ENCODE measurements around the gene CPSF7.
"Not testable (repeated sequence)": the region's sequence is repeated elsewhere in the genome, so short reads cannot be mapped to it uniquely, and the experiment has no call there.

CPSF7 gene

DNA sequence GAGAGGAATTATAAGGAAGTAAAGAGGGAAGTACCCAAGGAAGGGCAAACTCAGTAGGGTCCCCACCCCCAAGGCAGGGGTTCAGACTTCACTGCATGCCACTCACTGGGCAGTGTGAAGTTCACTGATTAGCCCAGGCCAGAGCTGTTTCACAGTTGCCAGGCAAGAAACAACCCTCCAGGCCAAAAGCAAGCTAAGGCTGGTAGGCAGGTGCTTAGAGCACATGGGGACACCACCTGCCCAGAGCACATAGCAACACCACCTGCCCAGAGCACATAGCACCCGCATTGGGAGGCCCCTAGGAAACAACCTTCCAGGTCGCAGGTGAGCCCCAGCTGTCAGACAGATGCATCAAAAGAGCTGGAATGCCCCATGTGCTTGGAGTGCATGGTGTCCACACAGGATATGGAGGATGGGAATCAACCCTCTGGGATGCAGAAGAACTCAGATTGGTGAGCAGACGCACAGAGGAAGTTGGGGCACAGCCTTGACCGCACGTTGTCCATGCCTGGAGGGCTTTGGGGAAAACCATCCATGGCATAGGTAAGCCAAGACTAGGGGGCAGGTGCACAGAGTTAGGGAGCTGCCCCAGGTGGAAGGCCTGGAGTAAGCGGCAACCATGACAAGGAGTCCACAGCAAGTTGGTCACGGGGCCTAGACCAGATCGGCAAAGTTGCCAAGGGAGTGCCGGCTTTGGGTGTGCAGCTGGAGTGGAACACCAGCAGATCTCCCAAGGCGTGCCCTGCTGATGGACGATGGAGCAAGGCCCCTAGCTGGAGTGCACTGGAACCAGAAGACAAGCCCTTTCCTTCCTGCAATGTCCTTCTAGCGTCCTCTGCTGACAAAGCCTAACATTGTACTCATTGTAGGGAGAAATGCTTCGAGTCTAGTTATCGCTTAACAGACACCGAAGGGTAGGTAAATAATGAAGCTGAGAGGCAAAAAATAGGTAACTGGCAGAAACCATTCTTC lies 45.2 kb downstream of the CPSF7 start:
- no peak for DNase-seq (ENCODE audit: low read depth in 1 of 2, low spot score in 1 of 2)

DNA sequence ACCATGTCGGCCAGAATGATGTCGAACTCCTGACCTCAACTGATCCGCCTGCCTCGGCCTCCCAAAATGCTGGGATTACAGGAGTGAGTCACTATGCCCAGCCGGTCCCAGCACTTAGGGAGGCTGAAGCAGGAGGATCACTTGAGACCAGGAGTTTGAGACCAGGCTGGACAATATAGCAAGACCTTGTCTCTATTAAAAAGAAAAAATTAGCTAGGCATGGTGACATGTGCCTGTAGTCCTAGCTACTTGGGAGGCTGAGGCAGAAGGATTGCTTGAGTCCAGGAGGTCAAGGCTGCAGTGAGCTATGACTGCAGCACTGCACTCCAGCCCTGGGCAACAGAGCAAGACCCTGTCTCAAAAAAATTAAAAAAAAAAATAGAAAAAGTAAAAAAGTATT lies 45.9 kb downstream of the CPSF7 start:
- not testable (repeated sequence) for DNase-seq (ENCODE audit: low read depth in 1 of 2, low spot score in 1 of 2)

DNA sequence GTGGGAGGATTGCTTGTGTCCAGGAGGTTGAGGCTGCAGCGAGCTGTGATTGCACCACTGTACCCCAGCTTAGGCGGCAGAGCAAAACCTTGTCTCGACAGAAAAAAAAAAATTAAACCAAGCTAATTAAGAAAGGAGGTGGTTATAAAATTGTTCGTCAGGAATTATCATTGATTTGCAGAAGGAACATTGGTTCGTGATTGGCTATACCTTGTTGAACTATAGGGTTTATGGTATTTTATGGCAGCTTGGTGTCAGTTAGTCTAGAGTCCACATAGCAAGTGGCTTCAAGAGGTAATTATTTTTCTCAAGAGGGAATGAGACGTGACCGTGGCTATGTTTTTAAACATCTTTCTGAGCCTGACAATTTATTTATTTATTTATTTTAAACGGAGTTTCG lies 48.9 kb downstream of the CPSF7 start:
- no peak for DNase-seq (ENCODE audit: low read depth in 1 of 2, low spot score in 1 of 2)

DNA sequence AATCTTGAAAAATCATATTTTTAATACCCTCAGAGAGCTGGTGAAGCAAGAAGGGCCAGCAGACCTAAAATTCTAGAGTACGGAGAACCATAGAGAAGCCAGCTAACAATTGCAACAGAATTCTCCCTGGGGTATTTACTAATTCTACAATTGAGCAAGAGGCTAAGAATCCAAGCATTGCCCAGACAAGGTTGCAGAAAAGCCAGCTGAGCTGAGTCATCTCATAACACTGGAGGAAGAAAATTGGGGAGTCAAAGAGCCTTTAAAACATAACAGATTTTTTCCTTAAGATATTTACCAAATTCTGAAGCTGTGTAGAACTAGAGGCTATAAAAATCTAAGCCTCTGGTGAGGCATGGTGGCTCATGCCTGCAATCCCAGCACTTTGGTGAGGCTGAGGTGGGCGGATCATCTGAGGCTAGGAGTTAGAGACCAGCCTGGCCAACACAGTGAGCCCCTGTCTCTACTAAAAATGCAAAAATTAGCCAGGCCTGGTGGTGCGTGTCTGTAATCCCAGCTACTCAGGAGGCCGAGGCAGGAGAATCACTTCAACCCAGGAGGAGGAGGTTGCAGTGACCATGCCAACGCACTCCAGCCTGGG lies 51.0 kb downstream of the CPSF7 start:
- no peak for DNase-seq (ENCODE audit: low read depth in 1 of 2, low spot score in 1 of 2)

DNA sequence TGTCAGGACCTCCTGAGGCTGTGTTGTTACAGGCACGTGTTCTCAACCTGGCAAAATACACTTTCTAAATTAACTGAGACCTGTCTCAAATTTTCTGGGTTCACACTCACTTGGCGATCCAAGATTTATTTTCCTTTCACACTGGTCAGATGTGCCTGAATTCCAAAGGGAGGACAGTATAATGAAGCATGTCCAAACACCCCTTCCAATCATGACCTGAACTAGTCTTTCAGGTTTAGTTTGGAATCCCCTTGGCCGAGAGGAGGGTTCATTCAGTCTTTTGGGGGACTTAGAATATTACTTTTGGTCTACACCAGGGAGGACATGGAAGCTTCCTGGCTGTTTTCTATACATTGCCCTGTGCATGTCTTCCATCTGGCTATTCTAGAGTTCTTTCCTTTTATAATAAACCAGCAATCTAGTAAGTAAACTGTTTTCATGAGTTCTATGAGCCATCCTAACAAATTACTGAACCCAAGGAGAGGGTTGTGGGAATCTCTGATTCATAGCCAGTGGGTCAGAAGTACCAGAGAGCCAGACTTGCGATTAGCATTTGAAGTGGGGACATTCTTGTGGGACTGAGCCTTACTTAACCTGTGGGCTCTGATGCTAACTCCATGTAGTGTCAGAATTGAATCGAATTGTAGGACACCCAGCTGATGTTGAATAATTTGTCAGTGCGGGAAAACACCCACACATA lies 52.2 kb downstream of the CPSF7 start:
- DNase-seq (ENCODE audit: low read depth in 1 of 2, low spot score in 1 of 2) = no peak

DNA sequence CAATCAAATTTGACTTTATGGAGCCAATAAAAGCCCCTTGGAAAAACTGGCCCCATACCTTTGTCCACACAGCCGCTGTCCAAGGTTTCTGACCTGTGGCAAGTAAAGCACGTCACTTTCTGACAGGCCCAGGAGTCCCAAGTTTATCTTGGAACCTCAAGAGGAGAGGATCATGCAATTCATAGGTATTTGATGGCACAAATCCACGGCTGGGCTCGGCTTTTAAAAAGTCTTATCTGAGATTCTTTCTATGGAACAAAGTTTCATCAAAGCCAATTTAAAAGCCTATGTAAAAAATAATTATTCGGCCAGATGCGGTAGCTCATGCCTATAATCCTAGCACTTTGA lies 54.0 kb downstream of the CPSF7 start:
- DNase-seq (ENCODE audit: low read depth in 1 of 2, low spot score in 1 of 2) = no peak

DNA sequence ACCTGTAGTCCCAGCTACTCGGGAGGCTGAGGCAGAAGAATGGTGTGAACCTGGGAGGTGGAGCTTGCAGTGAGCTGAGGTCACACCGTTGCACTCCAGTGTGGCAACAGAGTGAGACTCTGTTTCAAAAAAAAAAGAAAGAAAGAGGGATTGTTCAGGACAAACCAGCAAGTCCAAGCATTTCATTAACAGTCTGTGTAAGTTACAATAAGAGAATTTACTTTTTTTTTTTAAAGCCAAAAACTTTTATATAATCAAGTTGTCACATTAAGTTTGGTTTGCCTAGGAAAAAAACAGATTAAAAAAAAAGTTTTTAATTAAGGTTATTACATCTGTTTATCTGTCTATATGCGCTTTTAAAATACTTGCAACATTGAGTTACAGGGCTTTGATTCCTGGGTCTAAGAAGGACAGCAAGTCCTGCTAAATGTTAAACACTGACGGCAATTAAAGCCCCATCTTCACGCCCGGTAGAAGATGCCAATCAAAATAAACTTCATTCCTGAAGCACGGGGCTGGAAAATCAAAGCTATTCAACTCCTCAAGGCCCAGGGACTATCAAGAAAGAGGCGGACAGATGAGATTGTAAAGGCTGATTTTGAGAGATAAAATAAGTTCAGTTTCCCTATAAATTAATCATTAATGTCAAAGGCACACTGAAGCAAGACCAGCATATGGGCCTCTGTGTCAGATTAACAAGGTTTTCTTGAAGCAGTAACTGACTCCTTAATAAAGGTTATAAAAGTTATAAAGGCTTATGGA lies 56.9 kb downstream of the CPSF7 start:
- DNase-seq (ENCODE audit: low read depth in 1 of 2, low spot score in 1 of 2) = no peak

DNA sequence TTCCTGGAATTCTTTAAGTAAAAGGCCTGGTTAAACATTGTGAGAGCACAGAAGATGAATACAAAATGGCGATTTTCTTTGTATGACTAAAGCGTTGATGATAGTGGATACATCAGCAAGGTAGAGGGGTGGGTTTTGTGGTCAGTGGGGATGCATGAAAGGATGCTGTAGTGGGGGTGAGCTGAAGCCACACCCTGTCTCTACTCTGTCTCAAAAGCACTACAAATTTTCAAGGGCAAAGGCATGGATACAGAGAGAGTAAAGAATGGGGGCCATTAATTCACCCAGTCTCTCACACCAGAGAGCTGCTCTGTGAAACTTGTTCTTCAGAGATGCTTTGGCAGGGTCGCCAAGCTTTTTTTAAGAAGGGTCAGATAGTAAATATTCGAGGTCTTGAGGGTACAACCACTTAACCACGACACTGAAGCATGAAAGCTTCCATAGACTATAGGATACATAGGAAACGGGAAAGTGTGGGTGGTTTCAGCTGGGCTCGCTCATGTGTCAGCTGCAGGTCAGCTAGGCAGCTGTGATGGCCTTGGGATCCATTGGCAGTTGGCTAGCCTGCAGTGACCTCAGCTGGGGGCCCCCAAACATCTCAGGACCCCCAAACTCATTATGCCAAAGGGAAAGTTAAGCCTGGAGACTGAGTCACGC lies 59.3 kb downstream of the CPSF7 start:
- DNase-seq (ENCODE audit: low read depth in 1 of 2, low spot score in 1 of 2) = no peak

DNA sequence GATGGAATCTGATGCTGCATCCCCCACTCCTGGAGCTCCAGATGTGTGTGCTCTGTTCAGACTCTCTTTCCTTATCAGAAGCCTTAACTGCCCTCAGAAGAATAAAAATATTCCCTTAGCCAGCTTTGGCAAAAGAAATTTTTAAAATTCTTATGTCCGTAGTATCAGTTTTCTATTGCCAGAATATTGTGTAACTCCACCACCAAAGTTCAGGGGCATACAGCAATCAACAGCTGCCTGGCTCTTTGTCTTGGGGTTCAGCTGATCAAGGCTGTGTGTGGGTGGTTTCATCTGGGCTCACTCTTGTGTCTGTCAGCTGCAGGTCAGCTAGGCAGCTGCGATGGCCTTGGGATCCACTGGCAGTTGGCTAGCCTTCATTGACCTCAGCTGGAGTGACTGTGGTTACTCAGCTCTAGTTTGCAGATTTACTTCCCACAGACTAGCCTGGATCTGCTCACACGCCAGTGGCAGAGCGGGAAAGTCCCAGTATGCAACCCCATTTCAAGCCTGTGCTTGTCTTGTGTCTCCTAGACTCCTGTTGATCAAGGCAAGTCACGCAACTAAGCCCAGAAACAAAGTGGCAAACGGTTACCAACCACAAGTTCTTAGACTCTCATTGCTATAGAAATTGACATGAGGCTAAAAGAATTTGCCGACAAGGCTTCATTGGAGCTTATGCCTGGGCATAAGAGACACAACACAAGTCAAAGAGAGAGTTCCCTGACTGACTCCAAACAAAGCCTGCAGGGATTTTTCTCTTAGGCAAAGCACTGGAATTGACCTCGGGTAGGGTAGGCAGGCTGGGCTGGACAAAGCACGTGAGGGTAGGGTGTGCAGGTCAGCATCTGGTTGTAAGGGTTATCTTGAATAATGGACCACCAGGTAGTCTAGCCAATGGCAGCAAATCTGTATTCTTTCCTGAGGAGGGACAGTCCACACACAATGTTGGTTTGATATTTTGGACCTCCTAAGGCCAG lies 60.1 kb downstream of the CPSF7 start:
- no peak for DNase-seq (ENCODE audit: low read depth in 1 of 2, low spot score in 1 of 2)

DNA sequence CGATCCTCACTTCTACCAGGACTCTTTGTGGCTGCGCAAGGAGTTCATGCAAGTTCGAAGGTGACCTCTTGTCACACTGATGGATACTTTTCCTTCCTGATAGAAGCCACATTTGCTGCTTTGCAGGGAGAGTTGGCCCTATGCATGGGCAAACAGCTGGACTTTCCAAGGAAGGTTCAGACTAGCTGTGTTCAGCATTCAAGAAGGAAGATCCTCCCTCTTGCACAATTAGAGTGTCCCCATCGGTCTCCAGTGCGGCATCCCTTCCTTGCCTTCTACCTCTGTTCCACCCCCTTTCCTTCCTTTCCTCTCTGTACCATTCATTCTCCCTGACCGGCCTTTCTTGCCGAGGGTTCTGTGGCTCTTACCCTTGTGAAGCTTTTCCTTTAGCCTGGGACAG lies 61.1 kb downstream of the CPSF7 start:
- DNase-seq (ENCODE audit: low read depth in 1 of 2, low spot score in 1 of 2) = no peak

DNA sequence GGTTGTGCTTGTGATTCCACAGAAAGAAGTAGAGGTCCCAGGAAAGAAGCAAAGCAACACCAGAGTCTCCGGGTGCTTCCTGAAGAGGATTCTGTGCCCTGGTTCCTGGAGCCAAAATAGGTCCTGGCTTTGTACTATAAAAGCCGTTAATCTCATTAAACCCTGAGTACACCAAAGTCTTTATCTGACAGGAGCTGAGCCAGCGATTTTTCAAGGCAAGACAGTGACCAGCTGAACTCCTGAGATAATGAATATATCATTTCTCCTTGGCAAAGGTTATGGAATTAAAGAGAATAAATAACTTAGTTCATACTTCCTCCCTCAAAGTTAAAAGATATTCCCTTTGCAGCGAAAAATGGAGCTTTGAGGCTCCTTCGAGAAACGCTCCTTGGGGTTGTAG lies 62.4 kb downstream of the CPSF7 start:
- no peak for DNase-seq (ENCODE audit: low read depth in 1 of 2, low spot score in 1 of 2)

DNA sequence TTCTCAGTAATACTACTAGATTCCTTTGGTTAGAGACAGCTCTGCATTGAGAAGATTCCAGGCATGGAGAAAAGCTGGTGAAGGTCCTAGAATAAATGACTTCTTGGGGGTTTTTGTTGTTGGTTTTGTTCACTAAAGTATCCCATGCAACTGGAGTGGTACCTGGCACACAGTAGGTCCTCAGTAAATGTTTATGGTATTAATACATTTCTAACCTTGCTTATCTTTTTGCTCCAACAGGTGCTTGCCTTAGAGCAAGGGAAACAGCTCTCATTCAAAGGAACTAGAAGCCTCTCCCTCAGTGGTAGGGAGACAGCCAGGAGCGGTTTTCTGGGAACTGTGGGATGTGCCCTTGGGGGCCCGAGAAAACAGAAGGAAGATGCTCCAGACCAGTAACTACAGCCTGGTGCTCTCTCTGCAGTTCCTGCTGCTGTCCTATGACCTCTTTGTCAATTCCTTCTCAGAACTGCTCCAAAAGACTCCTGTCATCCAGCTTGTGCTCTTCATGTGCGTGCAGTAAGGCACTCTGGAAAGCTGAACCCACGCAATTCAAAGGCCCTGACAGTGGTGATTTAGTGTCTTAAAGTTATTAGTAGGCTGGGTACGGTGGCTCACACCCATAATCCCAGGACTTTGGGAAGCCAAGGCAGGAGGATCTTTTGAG lies 65.6 kb downstream of the CPSF7 start:
- no peak for DNase-seq (ENCODE audit: low read depth in 1 of 2, low spot score in 1 of 2)

DNA sequence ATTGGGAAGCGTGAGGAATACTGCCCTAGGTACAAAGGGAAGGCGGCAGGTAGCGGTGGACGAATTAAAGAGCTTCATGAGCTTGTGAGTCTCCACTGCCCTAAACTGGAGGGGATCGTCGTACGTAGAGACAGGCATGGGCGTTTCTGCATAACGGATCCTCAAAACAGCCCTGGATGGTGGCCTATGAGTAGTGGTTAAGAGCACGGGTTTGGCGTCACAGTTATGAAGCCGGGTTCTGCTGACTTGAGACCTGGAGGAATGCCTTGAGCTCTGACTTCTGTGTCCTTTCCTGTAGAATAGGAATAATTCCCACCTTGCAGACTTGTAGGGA lies 67.3 kb downstream of the CPSF7 start:
- DNase-seq (ENCODE audit: low read depth in 1 of 2, low spot score in 1 of 2) = peak; percentile 4 to 5

DNA sequence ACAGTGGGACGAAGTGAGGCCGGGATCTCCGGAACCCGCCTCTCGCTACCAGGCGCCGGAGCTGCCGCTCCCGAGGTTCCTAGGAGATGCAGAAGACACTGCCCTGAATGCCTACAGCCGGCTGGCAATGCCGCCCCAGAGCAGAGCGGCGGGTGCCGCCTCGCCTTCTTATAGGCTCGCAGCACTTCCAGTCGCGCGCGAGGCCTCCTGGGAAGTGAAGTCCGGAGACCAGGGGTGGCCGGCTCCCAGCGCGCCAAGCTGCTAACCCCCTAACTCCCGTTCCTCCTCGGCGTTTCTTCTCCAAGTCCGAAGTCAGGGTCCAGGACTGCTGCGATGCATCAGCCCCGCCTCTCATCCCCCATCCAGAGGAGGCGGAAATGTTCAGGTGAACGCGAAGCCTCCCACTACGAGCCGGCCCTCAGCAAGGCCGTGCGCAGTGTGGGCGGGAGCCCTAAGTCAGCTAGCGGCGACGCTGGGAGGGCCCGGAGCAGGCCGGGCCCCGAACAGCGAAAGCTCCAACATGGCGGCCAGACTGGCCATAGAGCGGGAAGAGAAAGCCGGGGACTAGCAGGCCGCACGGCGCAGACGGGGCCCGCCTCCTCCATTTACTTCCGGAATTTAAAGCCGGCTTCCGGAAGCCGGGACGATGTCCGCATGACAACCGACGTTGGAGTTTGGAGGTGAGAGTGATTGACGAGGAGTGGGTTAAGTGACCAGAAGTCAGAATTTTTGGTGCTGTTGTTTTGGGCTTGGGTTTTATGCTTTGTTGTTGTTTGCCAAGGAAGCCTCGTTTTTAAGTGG lies 67.8 kb downstream of the CPSF7 start, which contains the start of the genes CYB561A3 and TMEM138:
CYB561A3 (minus strand) TSS at position 142 of the 801 bp plus-strand sequence. CDS start 5,169 bp downstream, outside the sequence.
TMEM138 (plus strand) TSS at position 634 of the 801 bp plus-strand sequence. CDS start 2,017 bp downstream, outside the sequence.
- DNase-seq (ENCODE audit: low read depth in 1 of 2, low spot score in 1 of 2) = peak; percentile 71 to 79

DNA sequence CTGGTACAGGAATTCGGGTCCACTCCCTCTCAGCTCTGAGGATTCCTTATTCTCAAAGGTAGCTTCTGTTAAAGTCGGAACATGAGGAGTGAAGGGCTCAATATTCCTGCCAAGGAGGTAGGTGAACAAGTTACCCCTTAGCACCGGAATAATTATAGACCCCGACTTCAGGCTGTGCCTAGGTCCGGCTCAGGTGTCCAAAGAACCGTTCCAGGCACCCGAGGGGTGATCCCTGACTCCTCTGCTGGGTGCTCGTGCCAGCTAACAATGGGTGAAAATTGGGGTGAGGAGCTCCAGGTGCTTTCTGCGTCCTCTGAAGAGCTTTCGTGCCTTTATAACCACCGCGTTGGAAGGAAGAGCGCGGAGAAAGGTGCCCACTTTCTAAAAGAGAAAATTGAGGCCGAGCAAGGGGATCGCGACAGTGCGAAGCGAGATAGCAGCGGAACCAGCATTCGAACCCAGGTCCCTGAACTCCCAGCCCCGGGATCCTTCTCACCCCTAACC lies 68.5 kb downstream of the CPSF7 start:
- no peak for DNase-seq (ENCODE audit: low read depth in 1 of 2, low spot score in 1 of 2)

DNA sequence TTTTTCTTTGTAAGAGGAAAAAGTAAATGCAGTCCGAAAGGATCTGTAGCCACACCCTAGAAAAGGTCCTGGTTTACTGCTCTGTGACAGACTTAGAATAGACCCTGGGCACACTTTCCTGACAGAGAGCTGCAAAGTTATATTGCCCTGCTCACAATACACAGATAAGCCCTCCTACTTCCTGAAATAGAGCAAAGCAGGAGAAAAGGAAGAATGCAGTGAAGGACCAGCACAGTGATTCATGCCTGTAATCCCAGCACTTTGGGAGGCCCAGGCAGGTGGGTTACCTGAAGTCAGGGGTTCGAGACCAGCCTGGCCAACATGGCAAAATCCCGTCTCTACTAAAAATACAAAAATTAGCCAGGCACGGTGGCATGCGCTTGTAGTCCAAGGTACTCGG lies 70.3 kb downstream of the CPSF7 start:
- DNase-seq (ENCODE audit: low read depth in 1 of 2, low spot score in 1 of 2) = no peak

DNA sequence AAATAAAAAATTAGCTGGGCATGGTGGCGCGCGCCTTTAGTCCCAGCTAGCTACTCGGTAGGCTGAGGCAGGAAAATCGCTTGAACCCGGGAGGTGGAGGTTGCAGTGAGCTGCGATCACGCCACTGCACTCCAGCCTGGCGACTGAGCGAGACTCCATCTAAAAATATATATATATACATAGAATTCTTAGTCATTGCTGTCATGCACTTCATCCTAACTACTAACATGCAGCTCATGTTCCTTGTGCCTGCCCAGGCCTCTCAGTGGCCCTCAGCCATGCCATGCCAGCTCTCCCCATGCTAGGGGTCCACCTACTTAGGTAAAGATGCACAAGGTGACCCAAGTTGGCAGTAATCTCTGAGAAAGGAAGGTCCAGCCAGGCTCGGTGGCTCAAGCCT lies 71.2 kb downstream of the CPSF7 start:
- no peak for DNase-seq (ENCODE audit: low read depth in 1 of 2, low spot score in 1 of 2)

DNA sequence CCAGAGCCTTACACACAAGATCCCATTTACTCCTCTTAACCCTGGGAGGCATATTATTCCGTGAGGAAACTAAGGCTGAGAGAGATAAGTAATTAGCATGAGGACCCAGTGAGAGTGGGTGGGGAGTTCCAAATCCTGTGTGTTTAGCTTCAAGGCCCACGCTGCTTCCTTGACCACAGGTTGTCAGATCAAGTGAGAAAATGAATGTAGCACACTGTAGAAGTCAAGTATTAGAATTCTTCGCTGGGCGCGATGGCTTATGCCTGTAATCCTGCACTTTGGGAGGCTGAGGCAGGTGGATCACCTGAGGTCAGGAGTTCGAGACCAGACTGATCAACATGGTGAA lies 71.9 kb downstream of the CPSF7 start:
- DNase-seq (ENCODE audit: low read depth in 1 of 2, low spot score in 1 of 2) = no peak

All from stimulated activated CD4-positive, alpha-beta T cell treated with anti-CD3 and anti-CD28 coated beads, Interleukin-15, amount 100 ng/mL, for 1 hour (primary cell).